CD4-positive, alpha-beta T cell treated with Interleukin-15 for 1 hour (primary cell): Measurements from ENCODE around the gene C12orf60.

Experiments
- DNase-seq: peaks from one replicate; pipeline ENCODE4 v3.0.0-alpha.2; 2020

C12orf60 gene

GRCh38 chr12:14839262-14839661 is 35.8 kb downstream of the C12orf60 start:
- DNase-seq = no peak

- DNase-seq = no peak
These were observed 37.1 kb downstream of the C12orf60 start for GRCh38 chr12:14840616-14841015.

- DNase-seq = no peak
These were observed 38.3 kb downstream of the C12orf60 start for GRCh38 chr12:14841761-14842160.

GRCh38 chr12:14842315-14842714 is 38.8 kb downstream of the C12orf60 start:
- no peak for DNase-seq

GRCh38 chr12:14843425-14843887 is 40.0 kb downstream of the C12orf60 start, which contains the start of gene ART4:
ART4 (minus strand) TSS chr12:14843526; CDS start chr12:14843113, 413 bp downstream.
- DNase-seq = no peak

GRCh38 chr12:14844401-14844800 is 40.9 kb downstream of the C12orf60 start:
- no peak for DNase-seq

- DNase-seq = peak; percentile 36
These were observed 41.9 kb downstream of the C12orf60 start for GRCh38 chr12:14845350-14845750.

GRCh38 chr12:14846042-14846587 is 42.6 kb downstream of the C12orf60 start:
- DNase-seq = no peak

GRCh38 chr12:14846876-14847580 is 43.6 kb downstream of the C12orf60 start:
- no peak for DNase-seq

GRCh38 chr12:14849661-14850060 is 46.2 kb downstream of the C12orf60 start:
- DNase-seq = no peak

- DNase-seq = no peak
These were observed 47.6 kb downstream of the C12orf60 start for GRCh38 chr12:14850929-14851663.

- no peak for DNase-seq
These were observed 49.4 kb downstream of the C12orf60 start for GRCh38 chr12:14852880-14853279.

GRCh38 chr12:14853961-14854360 is 50.5 kb downstream of the C12orf60 start:
- DNase-seq = no peak

GRCh38 chr12:14854586-14855183 is 51.2 kb downstream of the C12orf60 start:
- DNase-seq = no peak

GRCh38 chr12:14858513-14858912 is 55.0 kb downstream of the C12orf60 start:
- no peak for DNase-seq

GRCh38 chr12:14860490-14860889 is 57.0 kb downstream of the C12orf60 start:
- no peak for DNase-seq

GRCh38 chr12:14868916-14869506 is 65.5 kb downstream of the C12orf60 start:
- DNase-seq = no peak

- DNase-seq = no peak
These were observed 67.8 kb downstream of the C12orf60 start for GRCh38 chr12:14871247-14871646.

GRCh38 chr12:14871886-14872285 is 68.4 kb downstream of the C12orf60 start:
- DNase-seq = no peak

GRCh38 chr12:14873440-14874185 is 70.1 kb downstream of the C12orf60 start:
- no peak for DNase-seq
